Measurements from ENCODE around the gene SHB.

The SHB gene, protein sequence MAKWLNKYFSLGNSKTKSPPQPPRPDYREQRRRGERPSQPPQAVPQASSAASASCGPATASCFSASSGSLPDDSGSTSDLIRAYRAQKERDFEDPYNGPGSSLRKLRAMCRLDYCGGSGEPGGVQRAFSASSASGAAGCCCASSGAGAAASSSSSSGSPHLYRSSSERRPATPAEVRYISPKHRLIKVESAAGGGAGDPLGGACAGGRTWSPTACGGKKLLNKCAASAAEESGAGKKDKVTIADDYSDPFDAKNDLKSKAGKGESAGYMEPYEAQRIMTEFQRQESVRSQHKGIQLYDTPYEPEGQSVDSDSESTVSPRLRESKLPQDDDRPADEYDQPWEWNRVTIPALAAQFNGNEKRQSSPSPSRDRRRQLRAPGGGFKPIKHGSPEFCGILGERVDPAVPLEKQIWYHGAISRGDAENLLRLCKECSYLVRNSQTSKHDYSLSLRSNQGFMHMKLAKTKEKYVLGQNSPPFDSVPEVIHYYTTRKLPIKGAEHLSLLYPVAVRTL

DNA sequence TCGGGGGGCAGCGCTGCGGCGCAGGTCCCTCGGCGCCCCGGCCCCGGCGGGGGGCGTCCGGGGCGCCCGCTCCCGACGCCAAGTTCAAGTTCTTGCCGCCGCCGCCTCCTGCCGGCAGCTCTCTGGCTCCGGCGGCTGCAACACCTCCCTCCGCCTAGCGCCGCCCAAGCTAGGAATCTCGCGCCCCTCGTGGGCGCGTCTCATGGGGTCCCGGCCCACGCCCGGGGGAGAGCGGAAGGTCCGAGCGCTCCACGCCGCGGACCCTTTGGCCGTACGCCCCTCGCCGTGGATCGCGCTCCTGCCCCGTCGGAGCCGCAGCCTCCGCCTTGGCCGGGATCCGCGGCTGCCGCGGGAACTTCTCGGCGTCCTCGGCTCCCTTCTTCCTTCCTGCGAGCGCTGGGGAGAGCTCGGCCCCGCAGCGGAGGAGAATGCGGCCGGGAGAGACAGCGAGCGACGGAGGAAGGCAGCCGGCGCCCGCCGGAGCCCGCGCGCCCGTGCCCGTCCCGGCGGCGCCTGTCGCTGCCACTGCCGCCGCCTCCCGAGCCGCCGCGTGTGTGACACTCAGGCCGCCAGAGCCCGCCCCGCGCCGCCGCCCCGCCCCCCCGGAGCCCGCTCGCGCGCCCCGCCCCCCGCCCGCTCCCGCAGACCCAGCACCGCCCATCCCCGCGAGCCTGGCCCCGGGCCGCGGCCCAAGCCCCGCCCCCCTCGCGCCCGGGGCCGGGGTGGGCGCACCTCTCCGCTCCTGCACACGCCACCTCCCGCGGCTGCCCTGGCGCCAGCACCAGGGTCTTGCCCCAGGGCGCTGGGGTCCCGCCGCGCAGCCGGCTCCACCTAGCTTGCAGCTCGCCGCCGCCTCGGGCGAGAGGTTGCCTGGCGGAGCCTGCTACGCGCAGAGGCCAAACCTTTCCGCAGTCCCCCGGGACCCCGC lies at the start of gene SHB:
SHB (minus strand) TSS at position 527 of the 928 bp plus-strand sequence. CDS start 582 bp downstream, outside the sequence.
- peak within 1 kb of the TSS; percentile 59 for H3K4me3 ChIP-seq (ENCODE audit: low read depth, low read length)
- peak; percentile 46 for TF ChIP-seq CTCF (IDR thresholded peaks at IDR 0.05; ENCODE audit: insufficient read depth, low read depth, low read length, missing control alignments)
- peak; percentile 83 for DNase-seq (ENCODE audit: low read depth)

DNA sequence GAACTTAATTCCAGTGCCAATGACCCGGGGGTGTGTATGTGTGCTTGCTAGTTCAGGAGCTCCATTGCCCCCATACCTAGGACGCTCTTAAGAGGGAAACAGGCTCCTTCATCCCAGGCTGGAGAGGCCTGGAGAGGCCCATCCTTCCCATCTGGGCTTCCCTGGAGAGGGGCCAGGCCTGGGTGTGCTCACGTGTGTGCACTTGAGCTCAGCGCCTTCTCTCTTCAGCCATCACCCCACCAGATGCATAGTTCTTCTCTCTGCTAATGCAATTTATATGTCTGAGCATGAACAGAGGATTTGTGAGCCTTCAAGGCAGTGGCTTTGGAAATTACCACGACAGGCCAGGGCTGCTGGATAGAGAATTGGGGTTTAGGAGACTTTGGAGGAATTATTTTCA lies 48.6 kb upstream of the SHB start:
- no peak overlapping the region for H3K4me3 ChIP-seq (ENCODE audit: low read depth, low read length)
- DNase-seq (ENCODE audit: low read depth) = no peak
- TF ChIP-seq CTCF (IDR thresholded peaks at IDR 0.05; ENCODE audit: insufficient read depth, low read depth, low read length, missing control alignments) = no peak

- H3K4me3 ChIP-seq (ENCODE audit: low read depth, low read length) = no peak overlapping the region
- no peak for TF ChIP-seq CTCF (IDR thresholded peaks at IDR 0.05; ENCODE audit: insufficient read depth, low read depth, low read length, missing control alignments)
- no peak for DNase-seq (ENCODE audit: low read depth)
These were observed 45.9 kb upstream of the SHB start for GRCh38 chr9:38114905-38115304.

DNA sequence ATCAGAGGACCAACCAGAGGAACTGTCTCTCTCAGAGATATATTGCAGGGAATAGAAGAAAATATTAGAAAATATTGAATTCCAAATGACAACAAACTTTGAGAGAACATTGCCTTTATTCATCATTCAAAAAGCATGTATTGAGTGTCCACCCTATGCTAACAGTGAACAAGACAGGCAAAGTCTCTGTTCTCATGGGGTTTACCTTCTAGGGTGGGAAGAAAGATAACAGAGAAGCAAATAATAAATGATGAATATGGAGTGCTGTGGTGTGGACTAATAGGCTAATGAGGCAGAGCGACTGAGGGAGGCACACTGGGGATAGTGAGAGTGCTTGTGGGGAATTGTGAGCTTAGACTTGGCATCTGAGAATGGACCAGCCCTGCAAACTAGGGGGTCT lies 43.4 kb upstream of the SHB start:
- DNase-seq (ENCODE audit: low read depth) = no peak
- H3K4me3 ChIP-seq (ENCODE audit: low read depth, low read length) = no peak overlapping the region
- no peak for TF ChIP-seq CTCF (IDR thresholded peaks at IDR 0.05; ENCODE audit: insufficient read depth, low read depth, low read length, missing control alignments)

GRCh38 chr9:38112049-38112448 lies 43.0 kb upstream of the SHB start:
- no peak overlapping the region for H3K4me3 ChIP-seq (ENCODE audit: low read depth, low read length)
- no peak for TF ChIP-seq CTCF (IDR thresholded peaks at IDR 0.05; ENCODE audit: insufficient read depth, low read depth, low read length, missing control alignments)
- no peak for DNase-seq (ENCODE audit: low read depth)

DNA sequence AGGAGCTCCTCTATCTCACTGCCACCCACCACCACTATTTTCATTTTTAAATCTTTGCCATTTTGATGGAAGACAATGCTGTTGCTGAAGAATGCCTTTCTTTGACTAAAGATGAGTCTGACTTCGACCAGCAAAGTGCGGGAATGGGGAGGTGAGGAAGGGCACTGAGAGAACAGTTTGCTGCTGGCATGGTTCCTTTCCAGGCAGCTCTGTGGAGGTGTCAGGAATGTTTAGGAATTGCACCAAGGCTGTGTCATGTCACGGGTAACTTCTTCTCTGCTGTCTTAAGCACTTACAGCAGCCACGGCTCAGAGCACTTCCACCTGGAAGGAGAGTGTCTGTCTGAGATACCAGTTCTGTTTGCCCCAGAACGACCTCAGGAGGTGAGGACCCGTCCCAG lies 41.4 kb upstream of the SHB start:
- H3K4me3 ChIP-seq (ENCODE audit: low read depth, low read length) = no peak overlapping the region
- DNase-seq (ENCODE audit: low read depth) = no peak
- TF ChIP-seq CTCF (IDR thresholded peaks at IDR 0.05; ENCODE audit: insufficient read depth, low read depth, low read length, missing control alignments) = no peak
